ENCODE results near the gene IFT43.

IFT43 gene

DNA sequence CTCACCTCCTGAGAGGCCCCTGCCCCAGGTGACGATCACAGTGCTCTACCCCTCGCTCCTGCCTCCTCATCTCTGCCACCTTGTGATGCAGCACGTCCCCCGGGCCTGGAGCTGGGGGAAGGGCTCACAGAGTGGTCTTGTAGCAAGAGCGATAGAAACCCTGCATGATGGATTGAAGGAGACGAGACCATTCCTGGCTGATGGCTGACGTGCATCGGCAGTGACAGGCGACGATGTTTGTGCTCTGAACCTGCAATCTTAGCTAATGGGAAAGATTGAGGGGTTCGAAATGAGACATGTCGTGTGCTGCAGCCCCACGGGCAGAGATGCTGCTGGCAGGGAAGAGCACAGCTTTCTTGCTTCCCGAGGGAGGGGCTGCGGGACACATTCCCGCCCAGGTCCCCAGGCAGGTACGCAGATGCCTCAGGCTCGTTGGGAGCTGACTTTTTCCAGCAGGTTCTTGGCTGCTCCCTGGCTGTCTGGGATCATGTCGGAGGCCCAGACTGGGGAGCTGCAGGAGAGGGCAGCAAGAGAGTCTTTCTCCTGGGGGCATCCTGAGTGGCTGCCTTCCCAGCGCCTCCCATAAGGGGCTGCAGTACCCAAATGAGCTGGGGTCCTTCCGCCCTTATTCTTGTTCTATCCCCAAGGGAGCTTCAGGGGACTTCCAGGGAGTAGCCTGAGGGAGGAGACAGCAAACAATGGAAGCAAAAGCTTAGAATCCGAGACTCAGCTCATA, 127.5 kb downstream of the IFT43 start:
- no peak overlapping the region for H3K4me3 ChIP-seq (ENCODE audit: low read depth, low read length)
- DNase-seq (ENCODE audit: low read depth), result no peak
- TF ChIP-seq MYC (IDR thresholded peaks at IDR 0.05; ENCODE audit: low read depth, low read length) (no peak), POLR2A (IDR thresholded peaks at IDR 0.05; ENCODE audit: extremely low read depth, insufficient read length) (no peak)
- TF ChIP-seq, protein P1, sequence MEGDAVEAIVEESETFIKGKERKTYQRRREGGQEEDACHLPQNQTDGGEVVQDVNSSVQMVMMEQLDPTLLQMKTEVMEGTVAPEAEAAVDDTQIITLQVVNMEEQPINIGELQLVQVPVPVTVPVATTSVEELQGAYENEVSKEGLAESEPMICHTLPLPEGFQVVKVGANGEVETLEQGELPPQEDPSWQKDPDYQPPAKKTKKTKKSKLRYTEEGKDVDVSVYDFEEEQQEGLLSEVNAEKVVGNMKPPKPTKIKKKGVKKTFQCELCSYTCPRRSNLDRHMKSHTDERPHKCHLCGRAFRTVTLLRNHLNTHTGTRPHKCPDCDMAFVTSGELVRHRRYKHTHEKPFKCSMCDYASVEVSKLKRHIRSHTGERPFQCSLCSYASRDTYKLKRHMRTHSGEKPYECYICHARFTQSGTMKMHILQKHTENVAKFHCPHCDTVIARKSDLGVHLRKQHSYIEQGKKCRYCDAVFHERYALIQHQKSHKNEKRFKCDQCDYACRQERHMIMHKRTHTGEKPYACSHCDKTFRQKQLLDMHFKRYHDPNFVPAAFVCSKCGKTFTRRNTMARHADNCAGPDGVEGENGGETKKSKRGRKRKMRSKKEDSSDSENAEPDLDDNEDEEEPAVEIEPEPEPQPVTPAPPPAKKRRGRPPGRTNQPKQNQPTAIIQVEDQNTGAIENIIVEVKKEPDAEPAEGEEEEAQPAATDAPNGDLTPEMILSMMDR (IDR thresholded peaks at IDR 0.05; ENCODE audit: low read depth, low read length), result no peak
- TF ChIP-seq, protein P2, sequence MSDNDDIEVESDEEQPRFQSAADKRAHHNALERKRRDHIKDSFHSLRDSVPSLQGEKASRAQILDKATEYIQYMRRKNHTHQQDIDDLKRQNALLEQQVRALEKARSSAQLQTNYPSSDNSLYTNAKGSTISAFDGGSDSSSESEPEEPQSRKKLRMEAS (IDR thresholded peaks at IDR 0.05; ENCODE audit: low read depth, low read length), result no peak

DNA sequence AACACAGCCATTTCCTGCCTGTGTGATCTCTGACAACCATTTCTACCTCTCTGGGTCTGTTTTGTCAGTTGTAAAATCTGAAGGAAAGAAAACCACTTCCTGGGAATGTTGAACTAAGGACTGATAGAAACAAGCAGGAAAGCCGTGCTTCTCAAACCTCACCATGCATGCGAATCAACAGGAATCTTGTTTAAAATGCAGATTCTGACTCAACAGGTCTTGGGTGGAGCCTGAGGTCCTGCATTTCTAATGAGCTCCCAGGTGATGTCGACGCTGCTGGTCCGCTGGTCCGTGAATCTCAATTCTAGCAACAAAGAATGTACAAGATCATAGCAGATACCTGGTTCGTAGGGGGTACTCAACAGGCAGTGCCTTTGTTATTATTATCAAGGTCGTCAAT, 128.1 kb downstream of the IFT43 start:
- no peak overlapping the region for H3K4me3 ChIP-seq (ENCODE audit: low read depth, low read length)
- DNase-seq (ENCODE audit: low read depth), result no peak
- TF ChIP-seq POLR2A (IDR thresholded peaks at IDR 0.05; ENCODE audit: extremely low read depth, insufficient read length), result no peak
- TF ChIP-seq, protein P2 (IDR thresholded peaks at IDR 0.05; ENCODE audit: low read depth, low read length), result no peak
- no peak for TF ChIP-seq MYC (IDR thresholded peaks at IDR 0.05; ENCODE audit: low read depth, low read length)
- TF ChIP-seq, protein P1 (IDR thresholded peaks at IDR 0.05; ENCODE audit: low read depth, low read length), result no peak

DNA sequence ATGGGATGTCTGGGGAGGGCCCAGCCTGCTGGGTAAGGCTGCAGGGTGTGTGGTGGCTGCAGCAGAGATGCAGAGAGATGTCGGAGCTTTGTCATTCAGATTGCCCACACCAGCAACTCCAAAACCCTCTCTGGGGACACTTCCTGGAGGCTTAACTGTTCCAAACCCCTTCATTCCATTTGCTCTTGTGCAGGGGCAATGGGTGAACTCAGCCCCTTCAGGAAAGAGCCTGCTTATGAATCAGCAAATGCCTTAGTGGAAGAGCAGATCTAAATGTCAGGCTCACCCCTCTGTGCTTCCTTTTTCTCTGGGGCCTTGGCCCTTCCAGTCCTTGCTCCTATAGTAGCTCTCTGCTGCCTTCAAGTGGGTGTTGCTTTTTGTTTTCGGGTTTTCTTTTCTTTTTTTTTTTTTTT, 129.5 kb downstream of the IFT43 start:
- DNase-seq (ENCODE audit: low read depth), result peak; percentile 29
- TF ChIP-seq, protein P1 (IDR thresholded peaks at IDR 0.05; ENCODE audit: low read depth, low read length), result no peak
- TF ChIP-seq, protein P2 (IDR thresholded peaks at IDR 0.05; ENCODE audit: low read depth, low read length), result no peak
- TF ChIP-seq POLR2A (IDR thresholded peaks at IDR 0.05; ENCODE audit: extremely low read depth, insufficient read length) (no peak), MYC (IDR thresholded peaks at IDR 0.05; ENCODE audit: low read depth, low read length) (no peak)
- no peak overlapping the region for H3K4me3 ChIP-seq (ENCODE audit: low read depth, low read length)

DNA sequence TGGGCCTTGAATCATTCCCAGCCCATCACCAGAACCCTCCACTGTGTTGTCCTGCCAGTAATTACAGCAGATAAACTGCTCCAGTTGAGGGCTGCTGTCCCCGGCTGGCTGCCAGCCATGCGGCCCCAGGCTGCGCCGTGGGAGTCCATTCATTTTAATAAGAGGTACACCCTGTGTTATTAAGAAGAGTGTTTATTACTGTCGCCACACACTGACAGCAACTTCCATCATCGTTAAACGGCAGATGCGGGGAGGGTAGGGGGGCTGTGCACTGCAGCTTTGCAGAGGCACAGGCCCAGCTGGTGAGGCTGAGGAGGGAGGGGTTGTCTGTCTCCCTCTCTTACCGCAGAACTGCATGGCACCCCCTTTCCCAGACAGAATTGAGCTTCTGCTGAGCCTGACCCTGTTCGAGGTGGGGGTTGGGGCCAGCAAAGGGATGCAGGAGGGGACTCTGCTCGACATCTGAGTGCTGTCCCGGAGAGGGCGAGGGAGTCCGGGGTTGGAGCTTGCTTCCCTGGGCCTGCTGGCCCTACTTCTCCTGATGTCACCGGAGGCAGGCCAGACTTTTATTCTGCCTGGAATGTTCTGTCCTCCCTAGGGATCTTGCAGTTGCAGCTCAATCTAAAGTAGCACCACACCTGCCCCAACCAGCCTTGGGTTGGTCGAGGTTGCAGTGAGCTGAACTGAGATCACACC, 132.4 kb downstream of the IFT43 start:
- DNase-seq (ENCODE audit: low read depth), result no peak
- TF ChIP-seq, protein P2 (IDR thresholded peaks at IDR 0.05; ENCODE audit: low read depth, low read length), result no peak
- TF ChIP-seq, protein P1 (IDR thresholded peaks at IDR 0.05; ENCODE audit: low read depth, low read length), result no peak
- TF ChIP-seq MYC (IDR thresholded peaks at IDR 0.05; ENCODE audit: low read depth, low read length) (no peak), POLR2A (IDR thresholded peaks at IDR 0.05; ENCODE audit: extremely low read depth, insufficient read length) (no peak)
- no peak overlapping the region for H3K4me3 ChIP-seq (ENCODE audit: low read depth, low read length)

DNA sequence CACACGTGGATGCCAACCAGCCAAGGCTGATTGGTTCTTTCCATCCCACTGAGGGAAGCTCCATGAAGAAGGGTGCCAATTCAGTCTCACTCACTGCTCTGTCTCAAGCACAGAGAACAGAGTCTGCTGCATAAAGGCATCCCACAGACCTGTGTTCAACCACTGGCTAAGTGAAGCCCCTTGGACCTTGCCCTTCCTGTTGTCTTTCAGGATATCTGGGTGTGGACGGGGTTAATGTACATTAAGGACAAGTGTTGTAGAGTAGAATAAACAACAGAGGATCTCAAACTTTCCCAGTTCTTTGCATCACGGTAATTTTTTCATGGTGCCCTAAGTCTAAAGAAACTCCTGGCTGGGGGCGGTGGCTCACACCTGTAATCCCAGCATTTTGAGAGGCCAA, 133.0 kb downstream of the IFT43 start:
- DNase-seq (ENCODE audit: low read depth), result no peak
- no peak for TF ChIP-seq POLR2A (IDR thresholded peaks at IDR 0.05; ENCODE audit: extremely low read depth, insufficient read length)
- TF ChIP-seq, protein P2 (IDR thresholded peaks at IDR 0.05; ENCODE audit: low read depth, low read length), result no peak
- TF ChIP-seq, protein P1 (IDR thresholded peaks at IDR 0.05; ENCODE audit: low read depth, low read length), result no peak
- TF ChIP-seq MYC (IDR thresholded peaks at IDR 0.05; ENCODE audit: low read depth, low read length), result no peak
- no peak overlapping the region for H3K4me3 ChIP-seq (ENCODE audit: low read depth, low read length)

Data from NB4 (cell line).